Measurements from ENCODE around the gene BOK. TPM values are rescaled to one million over a fixed set of nuclear protein-coding genes. Genes with fewer than 3 reads are reported as not detected.
"Not testable (repeated sequence)": the region's sequence is repeated elsewhere in the genome, so short reads cannot be mapped to it uniquely, and the experiment has no call there.

Gene BOK
- total RNA-seq, 1 experiment from 2014 or later: 30.2 TPM

DNA sequence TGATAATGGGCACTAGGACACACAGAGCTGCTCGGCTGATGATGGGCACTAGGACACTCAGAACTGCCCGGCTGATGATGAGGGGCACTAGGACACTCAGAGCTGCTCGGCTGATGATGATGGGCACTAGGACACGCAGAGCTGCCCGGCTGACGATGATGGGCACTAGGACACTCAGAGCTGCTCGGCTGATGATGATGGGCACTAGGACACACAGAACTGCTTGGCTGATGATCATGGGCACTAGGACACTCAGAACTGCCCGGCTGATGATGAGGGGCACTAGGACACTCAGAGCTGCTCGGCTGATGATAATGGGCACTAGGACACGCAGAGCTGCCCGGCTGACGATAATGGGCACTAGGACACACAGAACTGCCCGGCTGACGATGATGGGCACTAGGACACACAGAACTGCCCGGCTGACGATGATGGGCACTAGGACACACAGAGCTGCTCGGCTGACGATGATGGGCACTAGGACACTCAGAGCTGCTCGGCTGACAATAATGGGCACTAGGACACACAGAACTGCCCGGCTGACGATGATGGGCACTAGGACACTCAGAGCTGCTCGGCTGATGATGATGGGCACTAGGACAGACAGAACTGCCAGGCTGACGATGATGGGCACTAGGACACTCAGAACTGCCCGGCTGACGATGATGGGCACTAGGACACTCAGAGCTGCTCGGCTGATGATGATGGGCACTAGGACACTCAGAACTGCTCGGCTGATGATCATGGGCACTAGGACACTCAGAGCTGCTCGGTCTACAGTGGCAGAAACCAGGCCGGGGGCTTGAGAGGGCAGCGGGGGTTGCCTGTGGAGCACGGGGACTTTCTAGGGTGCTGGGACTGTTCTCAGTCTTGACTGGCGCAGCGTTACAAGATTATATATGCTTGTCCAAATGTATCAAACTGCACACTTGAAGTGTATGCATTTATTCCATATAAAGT lies 32.2 kb downstream of the BOK start:
- H3K9me2 ChIP-seq (replicated peaks; ENCODE audit: low read length); ATAC-seq; H2AFZ ChIP-seq (ENCODE audit: low read length); H3K9me3 ChIP-seq (ENCODE audit: low read length); H3K4me2 ChIP-seq (ENCODE audit: low read length); H3K4me3 ChIP-seq (ENCODE audit: low read length); H3K9ac ChIP-seq (ENCODE audit: low read length); BruUV-seq (replicated peaks); DNase-seq; H3K4me1 ChIP-seq (ENCODE audit: insufficient read depth, low read length); H3K79me2 ChIP-seq (ENCODE audit: low read length); H4K20me1 ChIP-seq (ENCODE audit: low read length); intact Hi-C loops (cut with micrococcal nuclease); H3F3A ChIP-seq (ENCODE audit: low read length, unreplicated experiment); H3K27ac ChIP-seq (ENCODE audit: low read length); H3K27me3 ChIP-seq (ENCODE audit: low read length): not testable (repeated sequence)
- peaks cover 26% of the 10 kb centered on the region for H3K36me3 ChIP-seq (ENCODE audit: low read depth, low read length)
- CTCF ChIA-PET: interaction anchor here (0.6 kb wide), 1 partner anchor 8 kb away, joined by 3 read pairs; no protein-coding TSS in a partner anchor
- POLR2A ChIA-PET (ENCODE audit: unreplicated experiment): interaction anchor here (0.7 kb wide), 1 partner anchor 34 kb away, joined by 9 read pairs; no protein-coding TSS in a partner anchor

DNA sequence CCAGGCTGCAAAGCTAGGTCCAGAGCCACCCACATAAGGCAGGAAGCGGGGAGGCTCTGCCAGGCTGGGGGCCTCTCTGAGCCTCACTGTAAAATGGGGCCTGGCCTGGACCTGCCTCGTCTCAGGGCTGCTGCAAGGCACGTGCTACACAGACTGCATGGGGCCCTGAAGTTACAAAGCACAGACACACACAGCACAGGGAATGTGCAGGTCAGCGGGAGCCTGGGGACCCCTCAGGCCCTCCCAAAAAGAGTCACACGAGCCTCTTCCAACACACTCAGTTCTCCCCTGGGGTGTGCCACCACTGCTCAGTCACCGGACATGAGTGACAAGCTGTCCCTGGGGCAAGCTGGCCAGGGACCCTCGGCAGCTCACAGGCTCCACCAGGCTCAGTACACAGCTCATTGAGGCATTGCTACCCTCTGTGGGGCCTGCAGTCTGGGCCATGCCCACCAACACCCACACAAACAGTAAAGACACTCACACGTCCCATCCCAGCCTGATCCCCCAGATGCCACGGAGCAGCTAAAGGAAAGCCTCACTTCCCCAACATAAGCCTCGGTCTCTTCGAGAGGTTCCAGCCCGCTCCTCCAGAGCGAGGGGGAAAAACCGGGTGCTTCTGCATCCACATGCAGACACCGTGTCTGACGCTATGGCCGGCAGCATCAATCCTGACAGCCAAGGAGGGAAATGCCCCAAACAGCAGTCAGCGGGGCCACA lies 33.7 kb downstream of the BOK start:
- H2AFZ ChIP-seq (ENCODE audit: low read length): no peak overlapping the region
- no peaks in the 10 kb centered on the region for H3K9me3 ChIP-seq (ENCODE audit: low read length)
- intact Hi-C loops (cut with micrococcal nuclease): no loop called here
- no peaks in the 10 kb centered on the region for H3K27me3 ChIP-seq (ENCODE audit: low read length)
- H3K4me2 ChIP-seq (ENCODE audit: low read length): no peak overlapping the region
- TF ChIP-seq, protein P1, sequence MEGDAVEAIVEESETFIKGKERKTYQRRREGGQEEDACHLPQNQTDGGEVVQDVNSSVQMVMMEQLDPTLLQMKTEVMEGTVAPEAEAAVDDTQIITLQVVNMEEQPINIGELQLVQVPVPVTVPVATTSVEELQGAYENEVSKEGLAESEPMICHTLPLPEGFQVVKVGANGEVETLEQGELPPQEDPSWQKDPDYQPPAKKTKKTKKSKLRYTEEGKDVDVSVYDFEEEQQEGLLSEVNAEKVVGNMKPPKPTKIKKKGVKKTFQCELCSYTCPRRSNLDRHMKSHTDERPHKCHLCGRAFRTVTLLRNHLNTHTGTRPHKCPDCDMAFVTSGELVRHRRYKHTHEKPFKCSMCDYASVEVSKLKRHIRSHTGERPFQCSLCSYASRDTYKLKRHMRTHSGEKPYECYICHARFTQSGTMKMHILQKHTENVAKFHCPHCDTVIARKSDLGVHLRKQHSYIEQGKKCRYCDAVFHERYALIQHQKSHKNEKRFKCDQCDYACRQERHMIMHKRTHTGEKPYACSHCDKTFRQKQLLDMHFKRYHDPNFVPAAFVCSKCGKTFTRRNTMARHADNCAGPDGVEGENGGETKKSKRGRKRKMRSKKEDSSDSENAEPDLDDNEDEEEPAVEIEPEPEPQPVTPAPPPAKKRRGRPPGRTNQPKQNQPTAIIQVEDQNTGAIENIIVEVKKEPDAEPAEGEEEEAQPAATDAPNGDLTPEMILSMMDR (conservative IDR thresholded peaks at IDR 0.05; ENCODE audit: low read depth, low read length): no peak
- TF ChIP-seq EZH2 (IDR thresholded peaks at IDR 0.05; ENCODE audit: low read length, unreplicated experiment) (no peak), EZH2phosphoT487 (IDR thresholded peaks at IDR 0.05; ENCODE audit: borderline replicate concordance, low read length) (no peak)
- H3K36me3 ChIP-seq (ENCODE audit: low read depth, low read length): peaks cover 13% of the 10 kb centered on the region
- POLR2A ChIA-PET (ENCODE audit: unreplicated experiment): no interaction called here
- BruUV-seq (replicated peaks): no TSS peak
- H3K27ac ChIP-seq (ENCODE audit: low read length): no peak overlapping the region
- H3F3A ChIP-seq (ENCODE audit: low read length, unreplicated experiment): no peaks in the 10 kb centered on the region
- no peaks in the 10 kb centered on the region for H3K9me2 ChIP-seq (replicated peaks; ENCODE audit: low read length)
- H3K79me2 ChIP-seq (ENCODE audit: low read length): 0 out of 2 replicates have a peak, but pooled peaks cover 3% of the 10 kb centered on the region
- H3K4me3 ChIP-seq (ENCODE audit: low read length): no peak overlapping the region
- H3K9ac ChIP-seq (ENCODE audit: low read length): no peak overlapping the region
- ATAC-seq (no peak), DNase-seq (no peak)
- no peaks in the 10 kb centered on the region for H4K20me1 ChIP-seq (ENCODE audit: low read length)
- H3K4me1 ChIP-seq (ENCODE audit: insufficient read depth, low read length): no peaks in the 10 kb centered on the region
- CTCF ChIA-PET: no interaction called here

DNA sequence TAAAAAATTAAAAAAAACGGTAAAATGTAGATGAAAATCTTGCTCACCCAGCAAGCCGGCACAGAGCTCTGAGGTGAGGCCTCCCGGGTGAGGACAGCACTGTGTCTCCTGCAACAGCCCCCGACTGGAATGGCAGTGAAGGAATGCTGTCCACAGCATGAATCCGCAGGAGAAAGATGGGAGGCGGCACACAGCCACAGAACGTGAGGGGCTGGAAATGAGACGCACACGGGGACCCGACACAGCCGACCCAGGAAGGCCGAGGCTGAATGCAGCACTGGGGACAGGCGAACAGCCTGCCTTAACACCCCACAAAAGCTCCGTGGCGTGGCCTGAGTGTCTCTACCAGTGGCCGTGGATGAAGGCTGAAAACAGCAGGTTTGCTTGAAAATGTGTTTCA lies 34.7 kb downstream of the BOK start:
- Histone ChIP-seq H3K27me3 (ENCODE audit: low read length) (no peaks in the 10 kb centered on the region), H3K4me1 (ENCODE audit: insufficient read depth, low read length) (no peaks in the 10 kb centered on the region), H3K4me2 (ENCODE audit: low read length) (no peak overlapping the region), H3K36me3 (ENCODE audit: low read depth, low read length) (peaks cover 7% of the 10 kb centered on the region), H3K9me2 (replicated peaks; ENCODE audit: low read length) (no peaks in the 10 kb centered on the region), H3K9me3 (ENCODE audit: low read length) (no peaks in the 10 kb centered on the region), H3K9ac (ENCODE audit: low read length) (no peak overlapping the region), H2AFZ (ENCODE audit: low read length) (no peak overlapping the region), H3K27ac (ENCODE audit: low read length) (no peak overlapping the region), H3K79me2 (ENCODE audit: low read length) (0 out of 2 replicates have a peak, but pooled peaks cover 2% of the 10 kb centered on the region), H3F3A (ENCODE audit: low read length, unreplicated experiment) (no peaks in the 10 kb centered on the region), H3K4me3 (ENCODE audit: low read length) (no peak overlapping the region), H4K20me1 (ENCODE audit: low read length) (no peaks in the 10 kb centered on the region)
- no peak for DNase-seq
- intact Hi-C loops (cut with micrococcal nuclease): no loop called here
- POLR2A ChIA-PET (ENCODE audit: unreplicated experiment): no interaction called here
- ATAC-seq: no peak
- no peak for TF ChIP-seq EZH2 (IDR thresholded peaks at IDR 0.05; ENCODE audit: low read length, unreplicated experiment)
- TF ChIP-seq EZH2phosphoT487 (IDR thresholded peaks at IDR 0.05; ENCODE audit: borderline replicate concordance, low read length): no peak
- TF ChIP-seq, protein P1 (conservative IDR thresholded peaks at IDR 0.05; ENCODE audit: low read depth, low read length): no peak
- BruUV-seq (replicated peaks): no TSS peak
- CTCF ChIA-PET: no interaction called here

All from PC-3 (cell line).